ENCODE results near the gene C4orf50. TPM values are rescaled to one million over a fixed set of nuclear protein-coding genes. Genes with fewer than 3 reads are reported as not detected.

The C4orf50 gene
- total and polyA plus RNA-seq, 2 experiments from 2014 or later, result 0.06 to 0.31 TPM

- H4K20me1 ChIP-seq (replicated peaks; ENCODE audit: insufficient read depth), result peaks cover 99% of the 10 kb centered on the region
- no peaks in the 10 kb centered on the region for H3K9me2 ChIP-seq (ENCODE audit: insufficient read depth)
- H2AFZ ChIP-seq, result no peak overlapping the region
- ATAC-seq, result no peak
- no peaks in the 10 kb centered on the region for H3K27me3 ChIP-seq (ENCODE audit: insufficient read depth)
- no peak for TF ChIP-seq ETS1 (IDR thresholded peaks at IDR 0.05)
- no peak for TF ChIP-seq STAT1 (IDR thresholded peaks at IDR 0.05; ENCODE audit: unreplicated experiment)
- H3F3A ChIP-seq (replicated peaks; ENCODE audit: low read depth), result 0 out of 2 replicates have a peak, but pooled peaks cover 3% of the 10 kb centered on the region
- no peak overlapping the region for H3K4me3 ChIP-seq
- no peak overlapping the region for H3K27ac ChIP-seq (ENCODE audit: low read depth)
- no peaks in the 10 kb centered on the region for H3K36me3 ChIP-seq (ENCODE audit: insufficient read depth)
- H3K4me1 ChIP-seq (ENCODE audit: insufficient read depth), result peaks cover 37% of the 10 kb centered on the region
- H3K9me3 Mint-ChIP-seq, result no peaks in the 10 kb centered on the region
- H3K27ac Mint-ChIP-seq, result no peak overlapping the region
- H3K4me2 ChIP-seq, result no peak overlapping the region
- H3K36me3 Mint-ChIP-seq (ENCODE audit: low read depth), result peaks cover 11% of the 10 kb centered on the region; the same call in 2 of the 3 replicates
- peaks cover 35% of the 10 kb centered on the region for H3K4me1 Mint-ChIP-seq
- DNase-seq (ENCODE audit: low spot score), result no peak
- peaks cover 100% of the 10 kb centered on the region for H3K79me2 ChIP-seq (replicated peaks; ENCODE audit: insufficient read depth)
- H3K27me3 Mint-ChIP-seq (ENCODE audit: insufficient read depth, low read depth, poor library complexity), result peaks cover 7% of the 10 kb centered on the region
- no peak overlapping the region for H3K4me3 Mint-ChIP-seq
These were observed 140.8 kb downstream of the C4orf50 start for GRCh38 chr4:5877392-5877791.

GRCh38 chr4:5874811-5875449 is 143.3 kb downstream of the C4orf50 start:
- Histone ChIP-seq H2AFZ (no peak overlapping the region), H3K79me2 (replicated peaks; ENCODE audit: insufficient read depth) (peaks cover 100% of the 10 kb centered on the region), H3K4me1 (ENCODE audit: insufficient read depth) (peaks cover 34% of the 10 kb centered on the region), H3K4me3 (no peak overlapping the region), H4K20me1 (replicated peaks; ENCODE audit: insufficient read depth) (peaks cover 96% of the 10 kb centered on the region), H3K9me2 (ENCODE audit: insufficient read depth) (no peaks in the 10 kb centered on the region), H3K36me3 (ENCODE audit: insufficient read depth) (no peaks in the 10 kb centered on the region; the same call in 1 of the 2 replicates), H3F3A (replicated peaks; ENCODE audit: low read depth) (0 out of 2 replicates have a peak, but pooled peaks cover 3% of the 10 kb centered on the region), H3K4me2 (peak overlapping the region; percentile 53; the same call in 1 of the 2 replicates), H3K27ac (ENCODE audit: low read depth) (no peak overlapping the region), H3K27me3 (ENCODE audit: insufficient read depth) (no peaks in the 10 kb centered on the region)
- DNase-seq (ENCODE audit: low spot score) (peak; percentile 76), ATAC-seq (peak; percentile 90)
- TF ChIP-seq ETS1 (IDR thresholded peaks at IDR 0.05), result no peak
- TF ChIP-seq STAT1 (IDR thresholded peaks at IDR 0.05; ENCODE audit: unreplicated experiment), result no peak
- 0 out of 2 replicates have a peak, but pooled peaks have one; percentile 26 for TF ChIP-seq ZNF462 (CRISPR knock-in tag; IDR thresholded peaks at IDR 0.05)
- Mint-ChIP-seq H3K27ac (no peak overlapping the region), H3K4me1 (peaks cover 35% of the 10 kb centered on the region), H3K27me3 (ENCODE audit: insufficient read depth, low read depth, poor library complexity) (peaks cover 7% of the 10 kb centered on the region), H3K36me3 (ENCODE audit: low read depth) (peaks cover 22% of the 10 kb centered on the region), H3K4me3 (no peak overlapping the region), H3K9me3 (no peaks in the 10 kb centered on the region)

Data from GM23338 (cell line).